HG03520 (cell line): ENCODE measurements around the gene ATXN3L.

Experiments used
- ATAC-seq: cut with Tn5 transposase; IDR thresholded peaks from one replicate; pipeline ENCODE4 v1.9.1; 2021; ENCODE audit warnings: mild to moderate bottlenecking, moderate library complexity; ENCODE audit not compliant: unreplicated experiment

Gene ATXN3L

DNA sequence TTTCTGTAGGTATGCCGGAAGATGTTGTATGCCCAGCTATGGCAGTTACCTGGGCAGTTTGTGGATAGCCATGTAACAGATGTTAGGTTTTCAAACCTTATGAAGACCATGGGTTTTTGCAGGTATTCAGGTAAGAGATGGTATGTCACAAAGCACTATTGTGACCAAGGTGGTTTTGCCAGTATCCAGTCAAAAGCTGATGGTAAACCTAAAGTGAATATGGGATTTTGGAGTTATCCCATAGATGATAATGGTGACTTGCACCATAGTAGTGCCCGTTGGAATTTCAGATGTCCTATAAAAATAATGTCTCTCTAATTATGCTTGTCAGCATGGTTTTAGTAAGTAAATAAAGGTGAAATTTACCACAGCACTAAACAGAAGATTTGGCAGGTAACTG is at the start of gene ATXN3L:
ATXN3L (minus strand) TSS at position 101 of the 400 bp plus-strand sequence. CDS start 119 bp downstream, outside the sequence.
- ATAC-seq, result no peak

DNA sequence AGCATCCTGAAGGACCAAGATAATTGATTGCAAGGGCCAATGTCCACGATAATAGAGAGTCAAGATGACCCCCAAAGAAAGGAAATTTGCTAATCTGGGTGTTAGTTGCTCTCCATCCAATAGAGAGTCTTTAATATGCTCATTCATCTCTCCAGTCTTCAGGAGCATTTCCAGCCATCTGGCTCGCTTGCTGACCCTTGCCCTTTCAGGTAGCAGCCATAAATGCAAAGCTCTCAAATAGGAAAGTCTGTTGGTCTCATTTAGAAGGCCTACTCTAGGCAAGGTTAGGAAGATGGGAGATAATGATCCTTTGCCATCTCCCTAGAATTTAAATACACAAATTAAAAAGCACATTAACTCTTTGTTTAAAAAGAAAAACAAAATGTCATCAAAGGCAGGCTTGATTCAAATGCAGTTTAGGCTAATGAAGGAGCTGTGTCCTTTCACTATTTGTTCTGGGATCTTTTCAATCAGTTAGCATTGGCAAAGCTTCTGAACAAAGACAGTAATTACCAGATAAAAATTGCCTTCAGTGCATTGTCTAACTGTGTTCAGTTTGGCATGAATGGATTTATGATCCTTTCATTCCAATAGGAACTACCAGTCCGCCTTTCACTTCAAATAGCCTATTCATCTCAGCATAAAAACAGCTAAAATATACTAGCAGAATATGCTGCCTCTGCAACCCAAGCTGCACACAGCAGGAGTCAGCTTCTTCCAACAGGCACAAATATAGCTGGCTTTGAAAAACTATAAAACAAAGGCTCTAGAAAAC is 49.6 kb upstream of the ATXN3L start:
- ATAC-seq, result no peak

DNA sequence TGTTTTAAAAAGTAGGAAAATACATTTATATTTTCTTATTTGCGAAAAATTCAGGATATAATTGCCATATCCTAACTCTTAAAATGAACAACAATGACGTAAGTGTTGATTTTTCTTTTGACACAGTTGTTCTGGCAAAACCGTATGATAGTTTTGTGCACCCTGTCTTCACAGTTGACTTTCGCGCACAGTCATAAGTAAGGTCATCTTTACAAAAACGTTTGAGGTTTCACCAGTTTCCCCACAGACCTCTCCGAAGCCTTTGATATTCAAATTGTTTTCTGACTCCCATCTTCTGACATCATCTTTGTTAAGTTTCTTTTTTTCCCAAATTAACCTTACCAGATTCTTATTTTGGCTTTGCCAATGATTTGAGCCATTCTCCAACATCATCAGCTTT is 48.1 kb upstream of the ATXN3L start:
- no peak for ATAC-seq

DNA sequence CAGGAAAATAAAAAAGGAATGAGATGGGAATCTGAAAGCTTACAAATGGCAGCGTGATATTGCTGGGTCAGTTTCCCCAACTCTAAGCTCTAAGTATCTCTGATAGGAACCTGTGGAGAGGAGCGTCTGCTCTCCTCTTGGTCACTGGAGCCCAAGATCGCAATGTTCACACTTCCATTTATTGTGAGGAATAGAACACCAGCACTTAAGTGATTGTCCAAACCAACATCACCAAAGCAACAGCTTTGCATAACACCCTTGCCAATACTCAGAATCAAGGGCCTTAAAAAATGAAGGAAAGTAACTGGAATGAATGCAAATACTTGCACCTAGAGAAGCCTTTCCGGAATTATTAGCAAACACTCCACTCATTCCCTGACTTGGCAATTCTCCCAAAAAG is 46.8 kb upstream of the ATXN3L start:
- ATAC-seq, result no peak

DNA sequence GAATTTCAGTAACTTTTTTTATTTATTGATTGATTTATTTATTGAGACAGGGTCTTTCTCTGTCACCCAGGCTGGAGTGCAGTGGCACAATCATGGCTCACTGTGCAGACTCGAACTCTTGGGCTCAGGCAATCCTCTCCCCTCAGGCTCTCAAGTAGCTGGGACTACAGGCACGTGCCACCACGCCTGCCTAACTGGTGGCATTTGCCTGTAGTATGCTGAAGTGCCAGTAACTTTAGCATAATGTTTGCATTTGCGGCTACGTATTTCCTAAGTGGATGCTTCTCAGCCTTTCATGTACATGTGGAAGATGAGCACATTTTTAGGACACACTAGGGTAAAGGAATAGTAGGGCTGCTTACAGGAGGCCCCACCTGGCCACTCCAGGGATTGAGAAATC is 45.3 kb upstream of the ATXN3L start:
- ATAC-seq, result no peak

DNA sequence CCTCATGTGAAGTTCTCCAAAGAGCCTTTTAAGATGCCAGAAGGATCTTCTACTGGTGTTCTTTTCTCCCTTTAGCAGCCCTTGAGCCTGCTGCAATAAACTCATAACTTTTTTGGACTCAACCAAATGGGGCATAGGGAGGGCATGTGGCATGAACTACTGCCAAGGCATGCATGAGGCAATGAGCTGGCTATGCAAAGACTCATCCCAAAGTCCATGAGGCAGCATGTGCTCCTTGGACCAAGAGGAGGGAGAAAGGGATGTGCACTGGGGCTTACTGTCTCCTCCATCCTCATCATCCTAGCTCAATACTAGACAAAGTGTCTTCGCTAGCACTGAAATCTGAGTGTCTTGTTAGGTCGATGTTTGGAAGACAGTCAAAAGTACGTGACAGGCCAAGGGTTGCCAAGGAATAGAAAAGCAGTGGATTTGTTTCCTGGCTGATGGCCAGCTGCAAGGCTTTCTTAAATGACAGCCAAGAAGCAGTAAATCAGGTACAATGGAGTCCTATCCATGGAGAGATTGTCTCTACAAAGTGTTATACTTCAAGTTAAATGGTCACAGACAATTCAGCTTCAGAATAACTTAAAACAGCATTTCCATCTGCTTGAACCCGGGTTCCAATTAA is 44.5 kb upstream of the ATXN3L start:
- no peak for ATAC-seq

DNA sequence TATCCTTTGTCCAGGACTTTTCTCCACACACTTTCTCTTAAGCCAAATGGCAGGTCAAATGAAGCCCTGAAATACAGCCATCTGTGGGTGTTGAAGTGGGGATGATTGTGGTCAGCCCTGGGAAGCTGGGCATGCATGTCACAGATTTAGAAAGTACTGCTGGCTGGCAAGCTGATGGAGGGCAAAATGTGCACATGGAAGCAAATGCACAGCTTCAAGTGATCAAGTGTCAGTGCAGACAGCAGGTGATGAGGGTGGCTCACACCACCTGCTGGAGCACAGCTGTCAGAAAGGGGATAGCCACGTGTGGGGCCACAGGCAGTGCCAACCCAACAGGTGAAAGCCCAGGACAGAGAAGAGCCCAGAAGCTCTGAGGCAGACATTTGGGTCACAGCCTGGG is 40.3 kb upstream of the ATXN3L start:
- ATAC-seq, result no peak

DNA sequence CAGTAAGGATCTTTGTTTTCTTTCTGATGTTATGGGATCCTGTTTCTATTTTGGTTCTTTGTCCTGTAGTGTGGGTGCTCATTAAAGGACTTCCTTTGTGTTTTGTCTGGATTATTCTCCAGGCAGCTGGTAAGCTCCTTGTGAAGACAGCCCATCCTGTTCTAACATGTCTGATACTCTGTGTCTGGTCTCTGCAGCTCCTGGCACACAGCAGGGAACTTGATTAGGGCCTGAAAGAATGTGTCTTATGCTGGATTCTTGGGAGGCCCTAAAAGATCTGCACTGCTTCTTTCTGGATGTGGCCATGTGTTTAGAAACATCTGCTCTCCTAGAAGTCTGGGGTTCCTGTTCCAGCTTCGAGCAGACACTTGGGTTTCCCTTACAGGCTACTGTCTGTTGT is 38.1 kb upstream of the ATXN3L start:
- no peak for ATAC-seq

DNA sequence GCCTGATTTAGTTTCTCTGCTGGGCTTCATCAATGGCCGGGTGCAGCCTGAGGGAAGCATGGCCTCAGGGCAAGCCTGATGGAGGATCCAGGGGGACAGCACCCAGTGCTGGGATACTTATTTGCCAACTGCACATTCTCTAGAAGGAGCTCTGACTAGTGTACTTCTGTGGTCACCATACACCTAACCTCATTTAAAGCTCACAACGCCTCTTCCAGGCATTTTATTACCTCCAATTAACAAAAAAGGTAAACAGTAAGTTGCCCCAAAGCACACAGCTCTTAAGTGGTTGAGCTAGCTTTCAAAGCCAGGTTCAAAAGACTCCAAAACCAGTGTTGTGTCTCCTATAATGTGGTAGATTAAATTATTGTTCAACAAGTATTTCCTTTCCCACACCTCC is 26.8 kb upstream of the ATXN3L start:
- ATAC-seq, result no peak

DNA sequence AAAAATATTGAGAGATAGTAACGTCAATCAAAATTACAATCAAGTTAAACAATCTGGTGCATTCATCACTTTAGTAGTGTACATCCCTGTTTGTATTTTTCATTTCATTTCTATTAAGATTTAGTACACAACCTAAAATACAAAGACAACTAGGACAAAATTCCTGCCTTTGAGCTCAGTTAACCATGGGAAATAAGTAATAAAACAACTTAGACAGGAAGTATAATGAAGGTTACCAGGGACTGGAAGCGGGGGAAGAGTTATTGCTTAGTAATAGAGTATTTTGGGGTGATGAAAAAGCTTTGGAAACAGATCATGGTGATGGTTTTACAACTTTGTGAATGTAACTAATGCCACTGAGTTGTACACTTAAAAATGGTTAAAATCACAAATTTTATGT is 25.6 kb upstream of the ATXN3L start:
- ATAC-seq, result no peak

DNA sequence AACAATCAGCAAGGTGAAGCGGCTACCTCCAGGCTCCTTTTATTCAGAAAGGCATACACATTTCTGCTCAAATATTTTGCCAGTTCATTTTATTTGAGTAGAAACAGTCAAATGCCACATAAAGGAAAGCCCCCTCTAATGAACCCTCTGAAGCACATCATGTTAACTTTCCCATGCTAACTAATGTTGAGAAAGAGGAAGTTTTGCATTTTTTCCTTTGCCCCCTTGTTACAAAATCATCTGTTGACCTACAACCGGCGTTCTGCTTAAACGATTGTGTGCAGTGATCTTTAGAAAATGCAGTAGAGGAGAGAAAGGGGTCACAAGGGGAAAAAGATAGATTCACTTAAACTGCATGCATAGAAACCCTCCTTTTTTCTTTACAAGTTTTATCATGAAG is 25.2 kb upstream of the ATXN3L start:
- no peak for ATAC-seq

DNA sequence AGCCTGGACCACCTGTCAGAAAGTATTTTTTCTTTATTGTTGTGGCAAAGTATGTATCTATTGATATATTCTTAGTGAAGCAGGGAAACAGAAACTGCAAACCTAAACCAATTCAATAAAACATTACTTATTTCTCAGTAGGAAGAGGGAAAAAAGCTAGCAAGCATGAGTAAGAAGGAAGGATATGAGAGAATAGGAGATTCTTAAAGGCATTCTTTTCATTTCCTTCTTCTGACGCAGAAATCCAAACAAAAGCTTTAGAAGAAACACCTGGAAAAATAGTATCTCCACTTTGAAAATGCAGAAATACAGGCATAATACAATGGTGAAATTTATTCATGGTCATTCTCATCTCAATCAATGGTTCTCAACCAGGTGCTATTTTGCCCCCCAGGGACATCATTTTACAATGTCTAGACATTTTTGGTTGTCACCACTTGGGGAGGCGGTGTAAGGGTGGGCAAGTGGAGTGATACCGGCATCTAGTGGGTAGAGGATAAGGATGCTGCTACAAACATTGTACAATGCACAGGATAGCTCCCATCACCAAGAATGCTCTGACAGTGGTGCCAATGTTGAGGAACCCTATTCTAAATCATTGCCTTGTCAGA is 21.7 kb upstream of the ATXN3L start:
- no peak for ATAC-seq

DNA sequence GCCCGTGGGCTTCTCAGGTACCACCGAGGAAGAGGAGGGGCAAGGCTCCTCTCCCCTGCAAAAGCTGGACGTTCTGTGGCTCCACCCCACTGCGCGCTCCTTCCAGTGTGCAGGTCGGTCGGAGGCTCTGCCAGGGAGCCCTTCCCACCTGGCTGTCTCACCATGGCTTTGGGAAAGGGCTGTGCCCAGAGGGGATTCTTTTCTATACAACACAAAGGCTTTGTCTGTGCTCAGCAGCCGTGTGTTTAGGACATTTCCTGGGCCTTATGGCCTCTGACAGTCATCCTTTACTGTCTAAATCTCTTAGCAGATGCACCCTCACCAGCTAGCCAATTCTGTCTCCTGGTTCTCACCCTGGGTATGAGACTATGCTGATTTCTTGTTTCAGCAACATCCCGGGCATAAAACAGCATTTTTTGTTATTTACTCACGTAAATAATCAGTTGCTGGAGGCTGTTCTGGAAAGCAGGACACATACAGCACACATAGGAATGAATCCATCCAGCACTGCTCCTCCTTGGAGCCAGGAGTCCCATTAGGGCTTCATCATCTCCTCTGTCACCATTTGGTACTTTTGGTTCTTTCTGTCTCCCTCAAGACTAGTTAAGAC is 20.4 kb upstream of the ATXN3L start:
- ATAC-seq, result no peak

DNA sequence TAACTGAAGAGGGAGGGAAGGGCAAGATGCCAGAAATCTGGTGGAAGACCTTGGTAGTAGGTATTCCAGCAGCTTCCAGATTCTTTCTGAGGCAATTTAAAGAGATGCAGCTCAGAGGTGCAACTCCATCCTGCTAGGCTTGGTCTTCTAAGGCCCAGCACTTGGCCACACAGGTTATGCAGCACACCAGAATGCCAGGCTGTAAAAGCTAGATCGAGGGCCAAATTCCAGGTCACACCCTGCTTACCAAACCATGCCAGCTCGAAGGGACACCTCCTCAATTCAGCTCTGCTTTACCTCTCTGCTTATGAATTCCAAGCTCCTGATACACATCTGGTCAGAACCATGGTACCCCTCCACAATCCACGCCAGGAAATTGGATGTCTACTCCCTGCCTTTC is 19.8 kb upstream of the ATXN3L start:
- no peak for ATAC-seq

DNA sequence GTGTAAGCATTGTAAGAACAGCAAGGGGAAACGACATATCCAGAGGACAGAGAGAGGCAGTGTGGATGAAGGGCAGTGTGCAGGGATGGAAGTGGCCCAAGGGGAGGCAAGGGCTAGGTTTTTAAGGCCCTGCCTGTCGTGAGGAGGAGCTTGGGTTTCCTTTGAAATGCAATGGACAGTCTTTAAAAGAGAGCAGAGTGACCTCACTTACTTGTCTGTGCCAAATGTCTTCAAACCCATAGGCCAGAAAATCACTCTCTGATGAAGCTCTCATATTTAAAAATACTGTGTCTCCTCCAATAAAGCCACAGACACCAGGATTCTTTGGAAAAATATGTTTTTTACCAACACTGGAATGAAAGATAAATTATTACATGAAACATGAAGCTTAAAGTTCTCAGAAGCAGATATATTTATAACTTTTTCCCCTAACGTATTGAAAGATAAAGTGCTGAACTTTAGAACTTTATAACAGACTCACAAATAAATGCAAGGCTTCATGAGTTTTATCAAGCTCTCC is 19.2 kb upstream of the ATXN3L start:
- ATAC-seq, result no peak

DNA sequence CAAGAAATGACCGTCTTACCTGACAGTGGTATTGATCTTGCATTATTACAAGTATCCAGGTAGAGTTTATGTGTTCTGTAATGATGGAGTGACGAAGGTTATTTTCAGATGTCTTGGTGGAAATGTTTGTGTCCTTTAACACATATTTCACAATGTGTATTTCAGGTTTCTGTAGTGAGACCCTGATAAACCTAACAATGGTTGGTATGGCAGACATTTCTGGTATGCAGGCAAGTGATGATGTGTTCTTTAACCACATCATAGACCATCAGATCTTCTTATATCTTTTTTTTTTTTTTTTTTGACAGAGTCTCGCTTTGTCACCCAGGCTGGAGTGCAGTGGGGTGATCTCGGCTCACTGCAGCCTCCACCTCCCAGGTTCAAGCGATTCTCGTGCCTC is 14.6 kb upstream of the ATXN3L start:
- no peak for ATAC-seq

DNA sequence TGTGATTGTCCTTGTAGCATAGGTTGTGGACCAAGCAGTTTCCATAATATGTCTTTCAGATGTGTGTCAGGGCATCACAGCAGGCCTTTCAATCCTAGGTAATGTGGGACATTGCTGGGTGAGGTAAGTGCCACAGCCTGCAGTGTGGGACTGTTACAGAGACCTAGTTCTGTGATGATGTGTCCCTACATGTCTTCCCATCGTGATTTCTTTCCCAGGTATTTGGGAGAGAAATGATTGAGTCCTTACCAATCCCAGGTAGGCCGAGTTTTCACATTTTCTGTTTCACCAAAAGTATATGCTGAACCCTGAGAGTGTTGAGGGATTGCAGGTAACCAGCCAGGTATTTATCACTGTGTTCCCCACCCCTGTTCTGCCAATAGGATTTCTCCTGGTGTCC is 10.6 kb upstream of the ATXN3L start:
- ATAC-seq, result no peak

DNA sequence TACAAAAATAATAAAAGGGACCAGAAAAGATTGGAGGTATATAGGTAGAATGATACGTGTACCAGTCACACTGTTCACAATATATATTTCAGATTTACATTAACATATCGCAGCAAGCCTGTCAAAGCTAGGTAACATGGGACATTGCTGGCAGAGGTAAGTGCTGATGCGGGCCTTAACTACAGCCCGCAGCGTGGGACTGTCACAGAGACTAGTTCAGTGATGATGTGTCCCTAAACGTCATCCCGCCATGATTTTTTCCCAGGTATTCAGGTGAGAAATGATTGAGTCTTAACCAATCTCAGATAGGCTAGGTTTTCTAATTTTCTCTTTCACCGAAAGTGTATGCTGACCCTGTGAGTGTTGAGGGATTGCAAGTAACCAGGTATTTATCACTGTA is 7.8 kb upstream of the ATXN3L start:
- no peak for ATAC-seq

DNA sequence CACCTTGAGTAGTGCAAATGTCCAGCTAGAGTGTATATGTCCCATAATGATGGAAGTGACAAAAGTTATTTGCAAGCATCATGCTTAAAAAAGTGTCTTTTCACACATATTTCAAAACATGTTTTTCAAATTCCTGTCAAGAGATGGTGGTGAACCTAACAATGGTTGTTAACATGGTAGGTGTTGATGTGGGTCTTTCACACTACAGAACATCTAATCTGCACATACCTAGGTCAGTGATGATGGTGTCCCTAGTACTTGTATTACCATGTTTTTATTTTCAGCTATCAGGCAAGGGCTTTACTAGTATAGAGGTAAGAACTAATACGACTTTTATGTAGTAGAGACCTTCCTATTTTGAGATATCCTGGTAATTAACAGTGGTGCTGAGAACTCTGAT is 3.4 kb upstream of the ATXN3L start:
- no peak for ATAC-seq

DNA sequence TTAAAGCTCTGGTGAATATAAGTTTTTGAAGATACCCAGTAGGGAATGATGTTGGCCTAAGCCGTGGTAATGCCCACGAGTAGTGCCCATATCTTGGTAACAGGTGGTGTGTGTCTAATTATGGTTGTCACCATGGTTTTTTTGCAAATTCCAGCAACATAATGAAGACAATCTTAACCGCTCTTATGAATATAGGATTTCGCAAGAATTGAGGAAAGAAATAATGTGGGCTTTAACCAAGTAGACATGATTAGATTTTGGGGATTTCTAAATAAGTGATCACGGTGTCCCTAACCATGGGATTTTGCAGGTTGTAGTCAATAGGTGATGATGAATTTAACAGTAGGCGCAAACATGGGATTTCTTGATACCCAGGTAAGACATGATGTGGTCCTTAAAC is 2.5 kb downstream of the ATXN3L start:
- ATAC-seq, result no peak

DNA sequence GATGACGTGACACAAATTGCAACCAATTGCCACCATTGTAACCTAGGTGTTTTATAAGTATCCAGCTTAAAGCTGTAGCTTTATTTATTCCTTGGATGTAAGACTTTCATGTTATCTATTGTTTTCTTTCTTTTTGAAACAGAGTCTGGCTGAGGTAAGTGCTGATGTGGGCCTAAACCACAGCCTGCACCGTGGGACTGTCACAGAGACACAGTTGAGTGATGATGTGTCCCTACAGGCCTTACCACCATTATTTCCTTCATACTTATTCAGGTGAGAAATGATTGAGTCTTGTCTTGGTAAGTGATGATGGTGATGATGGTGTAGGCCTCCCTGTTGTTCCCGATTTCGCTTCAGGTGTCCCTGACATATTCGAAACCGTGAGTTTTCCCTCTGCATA is 8.3 kb downstream of the ATXN3L start:
- no peak for ATAC-seq

DNA sequence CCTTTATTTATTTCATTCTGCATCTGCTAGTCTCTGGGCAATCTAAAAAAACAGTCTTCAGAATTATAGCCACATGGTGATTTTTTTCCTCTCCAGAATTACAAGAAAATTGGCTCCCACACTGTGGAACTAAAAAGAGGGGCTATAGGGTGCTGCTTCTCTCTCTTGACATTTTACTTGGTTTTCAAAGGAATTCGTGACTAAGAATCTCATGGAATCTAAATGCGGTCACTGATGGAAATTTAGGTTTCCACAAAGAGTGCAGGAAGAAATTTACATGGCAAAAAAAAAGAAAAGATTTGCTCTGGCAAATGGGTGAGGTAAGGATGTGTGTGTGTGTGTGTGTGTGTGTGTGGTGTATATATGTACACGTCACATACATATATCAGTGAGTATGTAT is 10.2 kb downstream of the ATXN3L start:
- ATAC-seq, result no peak
